ENCODE measurements around the gene AKNA.

The AKNA gene

GRCh38 chr9:114395768-114396167 lies 8.0 kb upstream of the AKNA start:
- no peak for DNase-seq

- DNase-seq = no peak
Observed at GRCh38 chr9:114395334-114395617, 7.5 kb upstream of the AKNA start.

GRCh38 chr9:114394523-114395333 lies 6.9 kb upstream of the AKNA start:
- DNase-seq = no peak

- no peak for DNase-seq
Observed at GRCh38 chr9:114392749-114393112, 4.9 kb upstream of the AKNA start.

GRCh38 chr9:114390952-114391351 lies 3.2 kb upstream of the AKNA start:
- no peak for DNase-seq

- DNase-seq = no peak
Observed at GRCh38 chr9:114389612-114390368, 2.0 kb upstream of the AKNA start.

- DNase-seq = no peak
Observed at GRCh38 chr9:114388764-114389375, 1.1 kb upstream of the AKNA start.

GRCh38 chr9:114388357-114388682 lies 538 bp upstream of the AKNA start:
- no peak for DNase-seq

- no peak for DNase-seq
Observed at GRCh38 chr9:114386886-114387679, 699 bp downstream of the AKNA start.

GRCh38 chr9:114386361-114386885 lies 1.4 kb downstream of the AKNA start:
- no peak for DNase-seq

GRCh38 chr9:114385397-114386181 lies 2.2 kb downstream of the AKNA start:
- DNase-seq = no peak

GRCh38 chr9:114384836-114385396 lies 2.9 kb downstream of the AKNA start:
- DNase-seq = no peak

- no peak for DNase-seq
Observed at GRCh38 chr9:114384341-114384740, 3.4 kb downstream of the AKNA start.

GRCh38 chr9:114383521-114384231 lies 4.1 kb downstream of the AKNA start:
- no peak for DNase-seq

GRCh38 chr9:114382699-114383520 lies 4.9 kb downstream of the AKNA start:
- no peak for DNase-seq

GRCh38 chr9:114378883-114379282 lies 8.9 kb downstream of the AKNA start:
- DNase-seq = no peak

- no peak for DNase-seq
Observed at GRCh38 chr9:114378016-114378415, 9.8 kb downstream of the AKNA start.

GRCh38 chr9:114376586-114377445 lies 11.0 kb downstream of the AKNA start:
- no peak for DNase-seq

GRCh38 chr9:114375386-114376175 lies 12.2 kb downstream of the AKNA start:
- DNase-seq = no peak
